ENCODE data around the gene MS4A2.

Gene MS4A2

DNA sequence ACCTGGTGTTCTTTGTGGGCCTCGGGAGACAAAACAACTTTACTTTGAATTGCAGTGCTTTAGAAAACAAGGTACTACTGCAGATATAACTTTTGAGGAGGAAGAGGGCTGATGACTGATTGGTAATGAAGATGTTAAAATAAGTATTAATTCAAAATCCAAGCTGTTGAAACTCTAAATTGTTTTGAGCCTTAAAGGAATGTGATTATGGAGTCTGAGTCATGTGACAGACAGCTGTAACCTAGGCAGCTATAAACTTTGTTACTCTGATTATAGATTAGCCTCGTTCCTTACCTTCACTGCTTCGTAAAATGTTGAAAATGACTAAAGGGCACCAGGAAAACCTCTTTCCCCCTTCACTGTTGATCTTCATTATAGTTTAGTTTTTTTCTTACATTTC, 43.4 kb downstream of the MS4A2 start:
- DNase-seq (ENCODE audit: low read depth) = no peak
- TF ChIP-seq, protein P1, sequence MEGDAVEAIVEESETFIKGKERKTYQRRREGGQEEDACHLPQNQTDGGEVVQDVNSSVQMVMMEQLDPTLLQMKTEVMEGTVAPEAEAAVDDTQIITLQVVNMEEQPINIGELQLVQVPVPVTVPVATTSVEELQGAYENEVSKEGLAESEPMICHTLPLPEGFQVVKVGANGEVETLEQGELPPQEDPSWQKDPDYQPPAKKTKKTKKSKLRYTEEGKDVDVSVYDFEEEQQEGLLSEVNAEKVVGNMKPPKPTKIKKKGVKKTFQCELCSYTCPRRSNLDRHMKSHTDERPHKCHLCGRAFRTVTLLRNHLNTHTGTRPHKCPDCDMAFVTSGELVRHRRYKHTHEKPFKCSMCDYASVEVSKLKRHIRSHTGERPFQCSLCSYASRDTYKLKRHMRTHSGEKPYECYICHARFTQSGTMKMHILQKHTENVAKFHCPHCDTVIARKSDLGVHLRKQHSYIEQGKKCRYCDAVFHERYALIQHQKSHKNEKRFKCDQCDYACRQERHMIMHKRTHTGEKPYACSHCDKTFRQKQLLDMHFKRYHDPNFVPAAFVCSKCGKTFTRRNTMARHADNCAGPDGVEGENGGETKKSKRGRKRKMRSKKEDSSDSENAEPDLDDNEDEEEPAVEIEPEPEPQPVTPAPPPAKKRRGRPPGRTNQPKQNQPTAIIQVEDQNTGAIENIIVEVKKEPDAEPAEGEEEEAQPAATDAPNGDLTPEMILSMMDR (conservative IDR thresholded peaks at IDR 0.05; ENCODE audit: low read depth, low read length) = no peak
- no peak overlapping the region for H3K4me3 ChIP-seq (ENCODE audit: low read depth, low read length)

DNA sequence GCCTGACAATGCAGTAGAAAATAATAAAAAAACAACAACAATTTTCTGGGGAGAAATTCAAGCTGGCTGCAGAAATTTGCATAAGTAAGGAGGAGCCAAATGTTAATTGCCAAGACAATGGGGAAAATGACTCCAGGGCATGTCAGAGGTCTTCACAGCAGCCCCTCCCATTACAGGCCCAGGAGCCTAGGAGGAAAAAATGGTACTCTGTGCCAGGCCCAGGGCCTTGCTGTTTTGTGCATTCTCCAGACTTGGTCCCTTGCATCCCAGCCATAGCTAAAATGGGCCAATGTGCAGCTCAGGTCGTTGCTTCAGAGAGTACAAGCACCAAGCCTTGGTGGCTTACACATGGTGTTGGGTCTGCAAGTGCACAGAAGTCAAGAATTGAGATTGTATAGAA, 45.5 kb downstream of the MS4A2 start:
- DNase-seq (ENCODE audit: low read depth) = no peak
- no peak overlapping the region for H3K4me3 ChIP-seq (ENCODE audit: low read depth, low read length)
- TF ChIP-seq, protein P1 (conservative IDR thresholded peaks at IDR 0.05; ENCODE audit: low read depth, low read length) = no peak

DNA sequence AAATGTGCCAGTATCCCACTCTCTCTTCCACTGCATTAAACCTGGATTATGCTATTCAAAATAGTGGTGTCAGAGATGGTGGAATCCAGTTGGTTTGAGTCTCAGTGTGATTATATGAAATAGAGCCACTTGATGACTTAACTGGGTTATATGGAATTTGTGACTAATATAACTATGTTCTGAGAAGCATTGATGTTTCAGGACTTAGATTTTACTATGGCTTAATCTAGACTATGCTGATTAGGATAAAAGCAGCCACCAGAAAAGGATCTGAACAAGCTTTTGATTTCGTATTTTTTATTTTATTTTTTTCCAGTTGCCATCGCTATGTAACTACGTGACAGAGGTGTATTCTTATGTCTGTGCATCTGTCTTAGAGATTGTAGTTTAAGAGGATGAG, 55.3 kb downstream of the MS4A2 start:
- H3K4me3 ChIP-seq (ENCODE audit: low read depth, low read length) = no peak overlapping the region
- TF ChIP-seq, protein P1 (conservative IDR thresholded peaks at IDR 0.05; ENCODE audit: low read depth, low read length) = no peak
- DNase-seq (ENCODE audit: low read depth) = no peak

DNA sequence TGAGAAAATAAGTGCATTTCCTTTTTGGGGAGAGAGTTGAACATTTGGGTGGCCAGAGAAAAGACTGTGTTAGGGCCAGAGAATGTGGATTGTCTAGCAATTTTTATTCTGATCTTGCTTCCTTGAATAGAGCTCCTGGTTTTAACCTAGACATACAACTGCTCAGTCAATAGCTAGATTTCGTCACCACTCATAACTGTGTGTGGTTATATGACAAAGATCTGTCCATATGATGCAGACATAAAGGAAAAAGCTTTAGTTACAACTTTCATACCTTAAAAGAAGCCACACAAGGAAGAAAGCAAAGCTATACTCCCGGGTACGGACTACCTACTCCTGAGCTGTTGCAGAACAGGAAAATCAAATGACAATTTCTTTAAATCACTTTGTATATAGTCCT, 57.2 kb downstream of the MS4A2 start:
- TF ChIP-seq, protein P1 (conservative IDR thresholded peaks at IDR 0.05; ENCODE audit: low read depth, low read length) = no peak
- no peak overlapping the region for H3K4me3 ChIP-seq (ENCODE audit: low read depth, low read length)
- DNase-seq (ENCODE audit: low read depth) = no peak

Measured in choroid plexus epithelial cell (primary cell).